ENCODE measurements around the gene PKNOX2.

GRCh38 chr11:125431481-125431880 lies 266.9 kb downstream of the PKNOX2 start:
- TF ChIP-seq CTCF (IDR thresholded peaks at IDR 0.05) (no peak), POLR2AphosphoS5 (IDR thresholded peaks at IDR 0.05; ENCODE audit: insufficient read depth in 1 of 2, low read depth in 1 of 2) (no peak)

Measured in vagina (tissue), 2 donors.